Activated naive CD8-positive, alpha-beta T cell treated with anti-CD3 and anti-CD28 coated beads for 36 hours (primary cell): Measurements from ENCODE around the gene CD6. TPM values are rescaled to one million over a fixed set of nuclear protein-coding genes. Genes with fewer than 3 reads are reported as not detected.
A peak's percentile ranks its signal among the peaks of the same experiment; 100 is the strongest.

Experiments
- DNase-seq: peaks from one replicate; pipeline ENCODE4 v3.0.0; 2021
- H3K27ac Mint-ChIP-seq: one replicate; pipeline ENCODE4 v1.8.0; 2022; ENCODE audit warnings: mild to moderate bottlenecking, moderate library complexity, mixed read lengths
- H3K27me3 Mint-ChIP-seq: one replicate; pipeline ENCODE4 v1.8.0; 2022; ENCODE audit warnings: mild to moderate bottlenecking, mixed read lengths
- H3K36me3 Mint-ChIP-seq: one replicate; pipeline ENCODE4 v1.8.0; 2021; ENCODE audit warnings: mild to moderate bottlenecking, mixed read lengths
- H3K4me1 Mint-ChIP-seq: one replicate; pipeline ENCODE4 v1.8.0; 2021; ENCODE audit warnings: mixed read lengths
- H3K4me3 Mint-ChIP-seq: one replicate; pipeline ENCODE4 v1.8.0; 2022; ENCODE audit warnings: mild to moderate bottlenecking, moderate library complexity, mixed read lengths
- H3K9me3 Mint-ChIP-seq: one replicate; pipeline ENCODE4 v1.8.0; 2022; ENCODE audit warnings: mixed read lengths
- total RNA-seq, 2 experiments: library from RNA; stranded (reverse); gene quantifications; one replicate each; pipeline ENCODE4 v1.2.3, GENCODE V29; 2021

The CD6 gene
- total RNA-seq, 2 experiments from 2014 or later, result 167 to 169 TPM

- no peaks in the 10 kb centered on the region for H3K27me3 Mint-ChIP-seq
- H3K4me1 Mint-ChIP-seq, result peaks cover 73% of the 10 kb centered on the region
- peaks cover 65% of the 10 kb centered on the region for H3K36me3 Mint-ChIP-seq
- DNase-seq, result peak; percentile 55
- no peaks in the 10 kb centered on the region for H3K9me3 Mint-ChIP-seq
- peak overlapping the region; percentile 93 for H3K27ac Mint-ChIP-seq
- peak overlapping the region; percentile 83 for H3K4me3 Mint-ChIP-seq
Measured at GRCh38 chr11:61027141-61027840, 55.8 kb downstream of the CD6 start.

GRCh38 chr11:61028135-61028729 lies 56.8 kb downstream of the CD6 start:
- H3K4me1 Mint-ChIP-seq, result peaks cover 72% of the 10 kb centered on the region
- no peaks in the 10 kb centered on the region for H3K27me3 Mint-ChIP-seq
- peaks cover 68% of the 10 kb centered on the region for H3K36me3 Mint-ChIP-seq
- peak overlapping the region; percentile 83 for H3K4me3 Mint-ChIP-seq
- DNase-seq, result peak; percentile 81
- H3K27ac Mint-ChIP-seq, result peak overlapping the region; percentile 93
- H3K9me3 Mint-ChIP-seq, result no peaks in the 10 kb centered on the region

GRCh38 chr11:61032824-61033223 lies 61.3 kb downstream of the CD6 start:
- Mint-ChIP-seq H3K4me1 (peaks cover 71% of the 10 kb centered on the region), H3K36me3 (peaks cover 62% of the 10 kb centered on the region), H3K9me3 (no peaks in the 10 kb centered on the region), H3K27me3 (no peaks in the 10 kb centered on the region), H3K27ac (peak overlapping the region; percentile 5), H3K4me3 (no peak overlapping the region)
- DNase-seq, result no peak

- DNase-seq, result no peak
- Mint-ChIP-seq H3K27me3 (no peaks in the 10 kb centered on the region), H3K36me3 (peaks cover 59% of the 10 kb centered on the region), H3K4me1 (peaks cover 71% of the 10 kb centered on the region), H3K27ac (no peak overlapping the region), H3K9me3 (no peaks in the 10 kb centered on the region), H3K4me3 (no peak overlapping the region)
Measured at GRCh38 chr11:61033417-61033816, 61.9 kb downstream of the CD6 start.

- no peak overlapping the region for H3K27ac Mint-ChIP-seq
Measured at GRCh38 chr11:61034111-61034510, 62.6 kb downstream of the CD6 start.

GRCh38 chr11:61034704-61035525 lies 63.4 kb downstream of the CD6 start:
- no peak for DNase-seq
- Mint-ChIP-seq H3K27me3 (no peaks in the 10 kb centered on the region), H3K9me3 (peaks cover under 1% of the 10 kb centered on the region), H3K27ac (no peak overlapping the region), H3K4me1 (peaks cover 70% of the 10 kb centered on the region), H3K36me3 (peaks cover 59% of the 10 kb centered on the region), H3K4me3 (no peak overlapping the region)

More at GRCh38 chr11:61034111-61034510, 62.6 kb downstream of the CD6 start:
- Mint-ChIP-seq H3K4me3 (no peak overlapping the region), H3K27me3 (no peaks in the 10 kb centered on the region), H3K36me3 (peaks cover 61% of the 10 kb centered on the region), H3K9me3 (no peaks in the 10 kb centered on the region), H3K4me1 (peaks cover 72% of the 10 kb centered on the region)
- DNase-seq, result no peak

GRCh38 chr11:61035526-61035835 lies 64.0 kb downstream of the CD6 start:
- H3K9me3 Mint-ChIP-seq, result peaks cover 3% of the 10 kb centered on the region
- H3K27ac Mint-ChIP-seq, result no peak overlapping the region
- H3K4me1 Mint-ChIP-seq, result peaks cover 74% of the 10 kb centered on the region
- H3K27me3 Mint-ChIP-seq, result no peaks in the 10 kb centered on the region
- DNase-seq, result no peak
- peaks cover 60% of the 10 kb centered on the region for H3K36me3 Mint-ChIP-seq
- H3K4me3 Mint-ChIP-seq, result no peak overlapping the region

GRCh38 chr11:61037441-61038093 lies 66.1 kb downstream of the CD6 start:
- Mint-ChIP-seq H3K27ac (peak overlapping the region; percentile 88), H3K27me3 (no peaks in the 10 kb centered on the region), H3K36me3 (peaks cover 47% of the 10 kb centered on the region), H3K9me3 (peaks cover 3% of the 10 kb centered on the region), H3K4me1 (peaks cover 79% of the 10 kb centered on the region), H3K4me3 (peak overlapping the region; percentile 34)
- no peak for DNase-seq

- Mint-ChIP-seq H3K36me3 (peaks cover 37% of the 10 kb centered on the region), H3K27ac (peak overlapping the region; percentile 93), H3K4me1 (peaks cover 66% of the 10 kb centered on the region), H3K27me3 (no peaks in the 10 kb centered on the region), H3K9me3 (peaks cover 3% of the 10 kb centered on the region), H3K4me3 (no peak overlapping the region)
- DNase-seq, result no peak
Measured at GRCh38 chr11:61039916-61040315, 68.4 kb downstream of the CD6 start.

GRCh38 chr11:61041755-61042518 lies 70.5 kb downstream of the CD6 start:
- Mint-ChIP-seq H3K4me1 (peaks cover 63% of the 10 kb centered on the region), H3K27ac (peak overlapping the region; percentile 93), H3K9me3 (peaks cover 3% of the 10 kb centered on the region), H3K27me3 (no peaks in the 10 kb centered on the region), H3K4me3 (peak overlapping the region; percentile 67), H3K36me3 (peaks cover 36% of the 10 kb centered on the region)
- peak; percentile 85 for DNase-seq

GRCh38 chr11:61042537-61042936 lies 71.1 kb downstream of the CD6 start:
- peak overlapping the region; percentile 67 for H3K4me3 Mint-ChIP-seq
- H3K4me1 Mint-ChIP-seq, result peaks cover 61% of the 10 kb centered on the region
- no peak for DNase-seq
- H3K27me3 Mint-ChIP-seq, result no peaks in the 10 kb centered on the region
- H3K27ac Mint-ChIP-seq, result peak overlapping the region; percentile 93
- peaks cover 40% of the 10 kb centered on the region for H3K36me3 Mint-ChIP-seq
- peaks cover 3% of the 10 kb centered on the region for H3K9me3 Mint-ChIP-seq

- H3K9me3 Mint-ChIP-seq, result peaks cover 3% of the 10 kb centered on the region
- H3K36me3 Mint-ChIP-seq, result peaks cover 41% of the 10 kb centered on the region
- DNase-seq, result no peak
- H3K27me3 Mint-ChIP-seq, result no peaks in the 10 kb centered on the region
- peaks cover 61% of the 10 kb centered on the region for H3K4me1 Mint-ChIP-seq
- H3K27ac Mint-ChIP-seq, result peak overlapping the region; percentile 93
- peak overlapping the region; percentile 12 for H3K4me3 Mint-ChIP-seq
Measured at GRCh38 chr11:61042961-61043540, 71.6 kb downstream of the CD6 start.

- no peaks in the 10 kb centered on the region for H3K27me3 Mint-ChIP-seq
- peaks cover 45% of the 10 kb centered on the region for H3K36me3 Mint-ChIP-seq
- H3K4me1 Mint-ChIP-seq, result peaks cover 61% of the 10 kb centered on the region
- no peak overlapping the region for H3K27ac Mint-ChIP-seq
- no peak for DNase-seq
- H3K4me3 Mint-ChIP-seq, result no peak overlapping the region
- no peaks in the 10 kb centered on the region for H3K9me3 Mint-ChIP-seq
Measured at GRCh38 chr11:61045271-61045670, 73.8 kb downstream of the CD6 start.

- no peak overlapping the region for H3K4me3 Mint-ChIP-seq
- H3K9me3 Mint-ChIP-seq, result peaks cover 4% of the 10 kb centered on the region
- H3K4me1 Mint-ChIP-seq, result peaks cover 55% of the 10 kb centered on the region
Measured at GRCh38 chr11:61046833-61047232, 75.4 kb downstream of the CD6 start.

More at GRCh38 chr11:61046833-61047232, 75.4 kb downstream of the CD6 start:
- H3K27me3 Mint-ChIP-seq, result no peaks in the 10 kb centered on the region
- no peak overlapping the region for H3K27ac Mint-ChIP-seq
- DNase-seq, result no peak
- peaks cover 47% of the 10 kb centered on the region for H3K36me3 Mint-ChIP-seq
